H54 (cell line): Measurements from ENCODE around the gene BTN2A1.
"Not testable (repeated sequence)": the region's sequence is repeated elsewhere in the genome, so short reads cannot be mapped to it uniquely, and the experiment has no call there.

Experiments used
- DNase-seq: peaks from one replicate; pipeline ENCODE4 v3.0.0; 2011; ENCODE audit warnings: low spot score, mixed read lengths; ENCODE audit not compliant: insufficient read length
- FAIRE-seq: peaks from 3 replicates; lab custom pipeline; 2011; peaks lifted over from hg19 to GRCh38; lab: Jason Lieb, UNC
- POLR2A ChIP-seq: IDR thresholded peaks from 2 replicates; pipeline ENCODE4 v1.6.1; 2011; ENCODE audit warnings: low read depth, mild to moderate bottlenecking, low read length

Gene BTN2A1

GRCh38 chr6:26421259-26422144, 36.3 kb upstream of the BTN2A1 start:
- peak; percentile 21; the same call in 1 of the 2 replicates for TF ChIP-seq POLR2A
- DNase-seq, result peak; percentile 81
- FAIRE-seq, result peak; percentile 52

- TF ChIP-seq POLR2A, result no peak
- DNase-seq (no peak), FAIRE-seq (no peak)
Measured at GRCh38 chr6:26422329-26422728, 35.4 kb upstream of the BTN2A1 start.

DNA sequence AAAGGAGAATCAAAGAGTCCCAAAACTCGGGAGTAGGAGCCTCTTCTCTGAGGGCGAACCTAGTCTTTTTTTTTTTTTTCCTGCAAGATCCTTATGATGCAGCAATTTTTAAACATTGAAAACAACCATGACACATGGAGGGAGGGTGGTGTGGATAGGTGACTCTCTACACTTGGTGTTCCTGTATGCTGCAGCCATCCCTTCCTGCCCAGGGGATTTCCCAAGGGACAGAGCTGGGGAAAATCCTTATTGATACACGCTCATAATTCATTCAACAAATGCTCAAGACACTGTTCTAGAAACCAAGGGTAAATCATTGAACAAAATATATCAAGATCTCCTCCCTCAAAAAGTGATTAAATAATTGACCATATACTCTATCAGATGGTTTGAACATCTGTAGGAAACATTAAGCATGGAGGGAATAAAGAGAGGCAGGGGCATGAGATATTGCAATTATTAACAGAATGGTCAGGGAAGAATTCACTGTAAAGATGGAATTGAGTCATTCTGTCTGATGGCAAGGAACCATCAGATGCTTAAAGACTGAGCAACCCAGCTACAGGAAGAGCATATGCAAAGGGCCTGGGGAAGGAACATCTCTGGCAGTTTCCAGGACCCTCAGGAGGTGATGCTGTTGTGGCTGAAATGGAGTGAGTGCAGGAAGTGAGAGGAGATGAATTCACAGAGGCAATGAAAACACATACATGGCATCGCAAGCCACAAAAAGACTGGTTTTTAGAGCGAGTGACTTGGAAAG, 30.9 kb upstream of the BTN2A1 start:
- no peak for FAIRE-seq
- DNase-seq, result no peak
- TF ChIP-seq POLR2A, result no peak

DNA sequence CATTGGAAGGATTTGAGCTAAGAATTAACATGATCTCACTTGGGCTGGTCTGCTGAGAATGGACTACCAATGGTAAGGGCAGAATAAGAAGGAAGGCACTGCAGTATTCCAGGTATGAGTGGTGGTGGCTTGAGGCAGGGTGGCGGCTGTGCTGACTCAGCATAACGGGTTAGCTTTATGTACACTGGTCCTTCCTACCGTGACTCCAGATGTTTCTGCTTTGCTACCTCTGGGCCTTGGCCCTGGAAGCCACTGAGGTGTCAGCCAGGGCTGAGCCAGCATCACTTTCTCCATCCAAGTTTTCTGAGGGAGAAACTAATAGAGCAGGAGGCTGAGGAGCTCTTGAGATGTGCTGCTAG, 30.3 kb upstream of the BTN2A1 start:
- FAIRE-seq, result no peak
- no peak for DNase-seq
- TF ChIP-seq POLR2A, result no peak

DNA sequence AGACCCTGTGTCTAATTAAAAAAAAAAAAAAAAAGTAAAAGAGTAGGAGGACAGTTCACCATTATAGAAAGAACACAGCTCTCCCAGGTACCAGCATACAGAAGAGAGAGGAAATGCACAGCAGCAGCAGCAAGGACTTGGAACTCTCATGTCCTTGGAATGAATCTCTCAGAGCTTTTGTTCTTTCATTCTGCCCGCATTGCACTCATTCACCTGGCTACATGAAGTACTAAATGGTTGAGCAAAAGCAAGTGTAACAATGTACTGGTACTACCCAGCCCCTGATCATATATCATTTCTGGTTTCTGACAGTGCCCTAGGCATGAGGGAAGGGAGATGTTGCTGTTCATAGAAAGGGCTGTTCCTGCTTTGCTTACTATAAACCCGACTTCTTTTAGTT, 29.5 kb upstream of the BTN2A1 start:
- no peak for TF ChIP-seq POLR2A
- DNase-seq (no peak), FAIRE-seq (no peak)

DNA sequence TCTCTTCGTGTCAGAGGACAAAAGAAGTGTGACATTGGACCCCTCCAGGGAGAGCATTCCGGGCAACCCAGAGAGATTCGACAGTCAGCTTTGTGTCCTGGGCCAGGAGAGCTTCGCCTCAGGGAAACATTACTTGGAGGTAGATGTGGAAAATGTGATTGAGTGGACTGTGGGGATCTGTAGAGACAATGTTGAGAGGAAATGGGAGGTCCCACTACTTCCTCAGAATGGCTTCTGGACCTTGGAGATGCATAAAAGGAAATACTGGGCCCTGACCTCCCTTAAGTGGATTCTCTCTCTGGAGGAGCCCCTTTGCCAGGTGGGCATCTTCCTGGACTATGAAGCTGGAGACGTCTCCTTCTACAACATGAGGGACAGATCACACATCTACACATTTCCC, 27.0 kb upstream of the BTN2A1 start:
- TF ChIP-seq POLR2A, result no peak
- DNase-seq (no peak), FAIRE-seq (no peak)

- TF ChIP-seq POLR2A, result no peak
- DNase-seq (no peak), FAIRE-seq (no peak)
Measured at GRCh38 chr6:26431258-26432172, 26.2 kb upstream of the BTN2A1 start.

DNA sequence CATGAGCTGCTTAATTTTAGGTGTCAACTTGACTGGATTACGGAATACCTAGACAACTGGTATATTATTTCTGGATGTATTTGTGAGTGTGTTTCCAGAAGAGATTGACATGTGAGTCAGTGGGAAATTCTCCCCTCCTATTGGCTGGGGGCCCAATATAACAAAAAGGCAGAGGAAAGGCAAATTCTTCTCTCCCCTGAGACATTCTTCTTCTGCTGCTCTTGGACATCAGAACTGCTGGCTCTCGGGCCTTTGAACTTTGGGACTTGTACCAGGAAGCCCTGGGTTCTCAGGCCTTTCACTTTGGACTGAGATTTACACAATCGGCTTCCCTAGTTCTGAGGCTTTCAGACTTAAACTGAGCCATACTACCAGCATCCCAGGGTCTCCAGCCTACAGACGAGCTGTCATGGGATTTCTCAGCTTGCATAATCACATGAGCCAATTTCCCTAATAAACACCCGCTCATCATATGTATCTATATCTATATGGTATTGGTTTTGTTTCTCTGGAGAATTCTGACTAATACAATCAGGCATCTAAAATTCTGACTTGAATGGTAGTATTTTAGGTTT, 25.0 kb upstream of the BTN2A1 start:
- FAIRE-seq (no peak), DNase-seq (no peak)
- no peak for TF ChIP-seq POLR2A

GRCh38 chr6:26433680-26434079, 24.1 kb upstream of the BTN2A1 start:
- DNase-seq, FAIRE-seq: not testable (repeated sequence)

- no peak for DNase-seq
- FAIRE-seq, result no peak
- TF ChIP-seq POLR2A, result no peak
Measured at GRCh38 chr6:26436018-26436417, 21.7 kb upstream of the BTN2A1 start.

- DNase-seq (no peak), FAIRE-seq (no peak)
- no peak for TF ChIP-seq POLR2A
Measured at GRCh38 chr6:26437550-26437949, 20.2 kb upstream of the BTN2A1 start.

- no peak for TF ChIP-seq POLR2A
- DNase-seq (no peak), FAIRE-seq (no peak)
Measured at GRCh38 chr6:26438000-26438399, 19.8 kb upstream of the BTN2A1 start.
